ENCODE results near the gene RWDD3.

RWDD3 gene

GRCh38 chr1:95287081-95287480 is 53.1 kb downstream of the RWDD3 start (continued):
- TF ChIP-seq PATZ1 (CRISPR knock-in tag; IDR thresholded peaks at IDR 0.05; ENCODE audit: borderline replicate concordance) (no peak), PPARA (CRISPR knock-in tag; IDR thresholded peaks at IDR 0.05; ENCODE audit: borderline replicate concordance) (no peak), RARB (CRISPR knock-in tag; IDR thresholded peaks at IDR 0.05) (no peak), ISL1 (CRISPR knock-in tag; IDR thresholded peaks at IDR 0.05) (no peak), OSR1 (CRISPR knock-in tag; IDR thresholded peaks at IDR 0.05) (no peak)

GRCh38 chr1:95287825-95288224 is 53.8 kb downstream of the RWDD3 start:
- ATAC-seq: no peak
- TF ChIP-seq TSHZ2 (CRISPR knock-in tag; IDR thresholded peaks at IDR 0.05): no peak
- TF ChIP-seq ISL1 (CRISPR knock-in tag; IDR thresholded peaks at IDR 0.05): no peak

Measured in SK-N-SH treated with all-trans-retinoic acid at 6 μM for 48 hours (cell line).